B cell (primary cell): Measurements from ENCODE around the gene STARD3. TPM values are rescaled to one million over a fixed set of nuclear protein-coding genes. Genes with fewer than 3 reads are reported as not detected.
A peak's percentile ranks its signal among the peaks of the same experiment; 100 is the strongest.

Experiments used
- ATAC-seq: fragments of 200-7000 bp; cut with Tn5 transposase; one replicate; pipeline ENCODE4 v1.10.0; 2021; ENCODE audit warnings: low read depth, mild to moderate bottlenecking, moderate number of reproducible peaks, moderate library complexity
- CTCF ChIA-PET: fragments of 350-600 bp; sonication (Branson Sonifier 250); formaldehyde crosslinking; loops from one replicate; lab custom pipeline; 2021; ENCODE audit warnings: antibody characterized with exemption, inconsistent platforms; lab: Charles Lee
- POLR2A ChIA-PET: fragments of 350-600 bp; sonication (Branson Sonifier 250); formaldehyde crosslinking; loops from one replicate; lab custom pipeline; 2021; ENCODE audit warnings: antibody characterized with exemption; lab: Charles Lee
- DNase-seq: peaks from one replicate; pipeline ENCODE4 v3.0.0; 2013
- H2AFZ ChIP-seq: 2 replicates; pipeline ENCODE4 v1.6.1; 2012; ENCODE audit warnings: mild to moderate bottlenecking, low read depth, low read length; ENCODE audit not compliant: insufficient read depth, poor library complexity, severe bottlenecking
- H3K27ac ChIP-seq, 2 donors: 1 replicate in 1 of 2; 2 replicates in 1 of 2; pipeline ENCODE4 v1.5.1; 2012 to 2013; ENCODE audit warnings: low read length in 2 of 2, mild to moderate bottlenecking in 2 of 2, moderate library complexity in 1 of 2
- H3K27me3 ChIP-seq, 4 experiments: fragments of 200-600 bp in 1 of 4; sonication (generic) in 1 of 4; replicated peaks in 1 of 4; 1 replicate in 2 of 4; 2 replicates in 2 of 4; pipeline versions ENCODE4 v1.6.1 to v1.7.0; 2013 to 2016; ENCODE audit warnings: low read length in 3 of 4, mild to moderate bottlenecking in 2 of 4, mixed read lengths in 1 of 4, moderate library complexity in 1 of 4; ENCODE audit not compliant: insufficient read depth in 4 of 4, control insufficient read depth in 3 of 4; ENCODE audit errors: control extremely low read depth in 1 of 4
- H3K36me3 ChIP-seq, 2 experiments: replicated peaks in 1 of 2; 1 replicate in 1 of 2; 2 replicates in 1 of 2; pipeline versions ENCODE4 v1.6.1 to v1.7.1; 2013; ENCODE audit warnings: low read length in 1 of 2; ENCODE audit not compliant: insufficient read depth in 2 of 2, control insufficient read depth in 1 of 2; ENCODE audit errors: control extremely low read depth in 1 of 2, extremely low read depth in 1 of 2
- H3K4me1 ChIP-seq, 2 donors: fragments of 200-600 bp in 1 of 2; sonication (generic) in 1 of 2; 1 replicate in 1 of 2; 2 replicates in 1 of 2; pipeline versions ENCODE4 v1.5.1 to v1.6.1; 2013 to 2017; ENCODE audit warnings: low read length in 2 of 2; ENCODE audit not compliant: control insufficient read depth in 2 of 2, insufficient read depth in 2 of 2
- H3K4me2 ChIP-seq: replicated peaks from 2 replicates; pipeline ENCODE3; 2012; ENCODE audit warnings: mild to moderate bottlenecking, low read depth, low read length; ENCODE audit not compliant: poor library complexity, severe bottlenecking
- H3K4me3 ChIP-seq, 5 experiments: fragments of 200-600 bp in 1 of 5; sonication (generic) in 1 of 5; 1 replicate in 3 of 5; 2 replicates in 2 of 5; pipeline versions ENCODE4 v1.5.1 to v1.7.0; 2011 to 2016; ENCODE audit warnings: low read length in 4 of 5, mild to moderate bottlenecking in 4 of 5, low read depth in 2 of 5, control low read depth in 1 of 5, moderate library complexity in 1 of 5; ENCODE audit not compliant: insufficient read depth in 1 of 5; ENCODE audit errors: control extremely low read depth in 1 of 5, extremely low read depth in 1 of 5
- H3K79me2 ChIP-seq: fragments of 200-600 bp; sonication (generic); one replicate; pipeline ENCODE4 v1.6.0; 2016; ENCODE audit warnings: low read length; ENCODE audit not compliant: control insufficient read depth, insufficient read depth
- H3K9ac ChIP-seq: fragments of 200-600 bp; sonication (generic); 2 replicates; pipeline ENCODE4 v1.6.1; 2017; ENCODE audit warnings: mild to moderate bottlenecking, low read length, moderate library complexity
- H3K9me3 ChIP-seq, 3 donors: one replicate each; pipeline versions ENCODE4 v1.6.1 to v1.7.1; 2013; ENCODE audit warnings: low read length in 2 of 3; ENCODE audit not compliant: control insufficient read depth in 2 of 3, insufficient read depth in 1 of 3; ENCODE audit errors: control extremely low read depth in 1 of 3
- H4K20me1 ChIP-seq: 2 replicates; pipeline ENCODE4 v1.6.0; 2012; ENCODE audit warnings: mild to moderate bottlenecking, low read length; ENCODE audit not compliant: insufficient read depth, control insufficient read depth, poor library complexity, severe bottlenecking
- H3K27ac Mint-ChIP-seq: one replicate; pipeline ENCODE4 v1.8.0; 2021; ENCODE audit warnings: mixed read lengths
- H3K27me3 Mint-ChIP-seq: one replicate; pipeline ENCODE4 v1.8.0; 2021; ENCODE audit warnings: mixed read lengths
- H3K4me1 Mint-ChIP-seq: one replicate; pipeline ENCODE4 v1.8.0; 2021; ENCODE audit warnings: mixed read lengths
- H3K4me3 Mint-ChIP-seq: one replicate; pipeline ENCODE4 v1.8.0; 2021; ENCODE audit warnings: mixed read lengths
- H3K9me3 Mint-ChIP-seq: one replicate; pipeline ENCODE4 v1.8.0; 2022; ENCODE audit warnings: mixed read lengths; ENCODE audit not compliant: insufficient read depth
- EZH2 ChIP-seq: IDR thresholded peaks from 2 replicates; pipeline ENCODE4 v1.6.1; 2012; ENCODE audit warnings: borderline replicate concordance, low read depth, mild to moderate bottlenecking, moderate library complexity, low read length; ENCODE audit not compliant: insufficient read depth, poor library complexity, severe bottlenecking
- WGBS: methylation state at CpG from one replicate; pipeline ENCODE4 v1.1.5; 2013; ENCODE audit warnings: missing lambda C conversion rate; ENCODE audit not compliant: insufficient coverage; 5-methylcytosine and 5-hydroxymethylcytosine counted together
- intact Hi-C: fragments of 100-400 bp; cut with micrococcal nuclease; formaldehyde crosslinking; loops from one replicate; pipeline ENCODE4 v1.10.0; 2022
- polyA plus RNA-seq: library from polyadenylated mRNA; depleted of rRNA; stranded (reverse); fragments of >200 nt; gene quantifications from 2 replicates; pipeline ENCODE4 v1.2.3, GENCODE V29; 2012
- total RNA-seq, 2 donors: library from RNA; stranded (reverse); fragments of 120-200 nt in 1 of 2; gene quantifications; 1 replicate in 1 of 2; 2 replicates in 1 of 2; pipeline versions ENCODE4 v1.2.3 to v1.2.4, GENCODE V29; 2013 to 2022
- TF ChIP-seq, protein P1 (sequence below): fragments of 200-600 bp; IDR thresholded peaks from one replicate; pipeline ENCODE4 v1.8.0; 2022; ENCODE audit warnings: antibody characterized with exemption, mild to moderate bottlenecking

Gene STARD3
- total and polyA plus RNA-seq, 2 donors (not counting 1 experiment from before 2014, with no cell fraction given) = 93.1 to 231 TPM

DNA sequence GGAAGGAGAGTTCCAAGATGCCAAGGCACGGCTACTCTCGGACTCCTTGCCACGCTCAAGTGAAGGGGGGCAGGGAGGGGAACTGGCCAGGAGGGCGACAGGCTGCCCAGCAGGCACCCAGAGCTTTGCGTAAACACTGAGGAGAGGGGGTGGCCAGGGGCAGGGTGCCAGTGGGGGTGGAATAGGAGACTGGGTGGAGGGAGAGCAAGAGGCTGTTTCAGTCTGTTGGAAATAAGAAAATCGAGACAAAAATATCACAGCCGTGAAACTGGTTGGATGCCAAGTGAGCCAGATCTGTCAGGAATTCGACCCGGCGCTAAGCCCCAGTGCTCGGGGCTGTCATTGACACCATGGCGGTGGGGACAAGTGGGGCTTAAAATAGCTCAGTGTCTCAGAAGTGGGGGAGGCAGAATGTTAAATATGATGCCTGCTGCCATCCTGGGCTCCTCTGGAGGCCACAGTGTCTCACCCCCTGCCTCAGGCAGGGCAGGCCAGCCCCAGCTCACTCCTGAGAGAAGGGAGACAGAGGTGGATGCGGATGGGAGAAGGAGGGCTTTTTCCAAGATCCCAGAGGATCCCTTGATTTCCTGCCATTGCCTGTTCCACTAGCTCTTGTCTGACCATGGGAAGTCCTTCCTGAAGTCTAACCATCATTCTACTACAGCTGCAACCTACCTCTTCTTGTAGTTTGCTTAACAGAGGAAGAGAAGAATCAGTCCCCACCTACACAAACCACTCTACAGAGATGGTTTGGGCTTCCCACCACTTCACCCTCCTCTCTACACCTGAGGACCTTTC, 40.8 kb downstream of the STARD3 start:
- Histone ChIP-seq H3K27me3 (no peaks in the 10 kb centered on the region), H3K4me1 (peaks cover 75 to 82% of the 10 kb centered on the region in 2 donors), H2AFZ (no peak overlapping the region), H3K27ac (peak overlapping the region; percentile 64 to 94), H3K4me3 (no peak overlapping the region), H3K9ac (no peak overlapping the region), H3K9me3 (peaks cover 0 to 3% (median 0%) of the 10 kb centered on the region in 3 donors), H3K79me2 (no peaks in the 10 kb centered on the region), H4K20me1 (no peaks in the 10 kb centered on the region), H3K36me3 (peaks cover 0 to 5% of the 10 kb centered on the region in 2 experiments), H3K4me2 (peak overlapping the region; percentile 34)
- TF ChIP-seq, protein P1, sequence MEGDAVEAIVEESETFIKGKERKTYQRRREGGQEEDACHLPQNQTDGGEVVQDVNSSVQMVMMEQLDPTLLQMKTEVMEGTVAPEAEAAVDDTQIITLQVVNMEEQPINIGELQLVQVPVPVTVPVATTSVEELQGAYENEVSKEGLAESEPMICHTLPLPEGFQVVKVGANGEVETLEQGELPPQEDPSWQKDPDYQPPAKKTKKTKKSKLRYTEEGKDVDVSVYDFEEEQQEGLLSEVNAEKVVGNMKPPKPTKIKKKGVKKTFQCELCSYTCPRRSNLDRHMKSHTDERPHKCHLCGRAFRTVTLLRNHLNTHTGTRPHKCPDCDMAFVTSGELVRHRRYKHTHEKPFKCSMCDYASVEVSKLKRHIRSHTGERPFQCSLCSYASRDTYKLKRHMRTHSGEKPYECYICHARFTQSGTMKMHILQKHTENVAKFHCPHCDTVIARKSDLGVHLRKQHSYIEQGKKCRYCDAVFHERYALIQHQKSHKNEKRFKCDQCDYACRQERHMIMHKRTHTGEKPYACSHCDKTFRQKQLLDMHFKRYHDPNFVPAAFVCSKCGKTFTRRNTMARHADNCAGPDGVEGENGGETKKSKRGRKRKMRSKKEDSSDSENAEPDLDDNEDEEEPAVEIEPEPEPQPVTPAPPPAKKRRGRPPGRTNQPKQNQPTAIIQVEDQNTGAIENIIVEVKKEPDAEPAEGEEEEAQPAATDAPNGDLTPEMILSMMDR = no peak
- no peak for TF ChIP-seq EZH2
- CTCF ChIA-PET = interaction anchor here (0.6 to 7.6 kb wide), 6 partner anchors 7 to 56 kb away, joined by 3 to 48 read pairs (median 10); partner anchors contain the start of genes PGAP3 and PNMT
- ATAC-seq = no peak
- Mint-ChIP-seq H3K27ac (peak overlapping the region; percentile 98), H3K9me3 (no peaks in the 10 kb centered on the region), H3K4me3 (peak overlapping the region; percentile 68), H3K4me1 (peaks cover 75% of the 10 kb centered on the region), H3K27me3 (no peaks in the 10 kb centered on the region)
- DNase-seq = no peak
- intact Hi-C loops = loop anchor here (5.0 kb wide), 1 partner anchor 75 kb away; no protein-coding TSS in a partner anchor
- WGBS = 45% methylated on average over 12 of the region's 13 CpGs
- POLR2A ChIA-PET = interaction anchor here (2.2 to 3.6 kb wide), 2 partner anchors 10 to 11 kb away, joined by 7 to 11 read pairs; partner anchors contain the start of gene PGAP3
